Heart right ventricle (tissue), 16 donors: ENCODE results near the gene ABCA7. TPM values are rescaled to one million over a fixed set of nuclear protein-coding genes. Genes with fewer than 3 reads are reported as not detected.

ENCODE experiments used
- ATAC-seq, 8 donors: fragments of 200-7000 bp; cut with Tn5 transposase; one replicate each; pipeline ENCODE4 v1.9.1; 2020; ENCODE audit warnings: mild to moderate bottlenecking in 8 of 8, moderate library complexity in 8 of 8, moderate number of reproducible peaks in 1 of 8
- DNase-seq, 2 donors: peaks; one replicate each; pipeline ENCODE4 v3.0.0-alpha.2; 2020
- H3K27ac ChIP-seq, 10 donors: fragments of 200-600 bp; sonication (generic) in 2 of 10; one replicate each; pipeline versions ENCODE4 v1.5.0 to v1.8.0; 2020 to 2022; ENCODE audit warnings: mild to moderate bottlenecking in 3 of 10
- H3K27me3 ChIP-seq, 7 donors: fragments of 200-600 bp; one replicate each; pipeline ENCODE4 v1.8.0; 2021 to 2022; ENCODE audit warnings: mild to moderate bottlenecking in 2 of 7
- H3K36me3 ChIP-seq, 9 donors: fragments of 200-600 bp; sonication (generic) in 1 of 9; one replicate each; pipeline versions ENCODE4 v1.5.0 to v1.8.0; 2020 to 2022; ENCODE audit warnings: mild to moderate bottlenecking in 2 of 9
- H3K4me1 ChIP-seq, 9 donors: fragments of 200-600 bp; sonication (generic) in 1 of 9; one replicate each; pipeline versions ENCODE4 v1.5.0 to v1.8.0; 2020 to 2022; ENCODE audit warnings: mild to moderate bottlenecking in 4 of 9
- H3K4me3 ChIP-seq, 10 donors: fragments of 200-600 bp; sonication (generic) in 2 of 10; one replicate each; pipeline versions ENCODE4 v1.5.0 to v1.8.0; 2020 to 2022; ENCODE audit warnings: mild to moderate bottlenecking in 7 of 10, moderate library complexity in 2 of 10
- H3K9me3 ChIP-seq, 11 donors: fragments of 200-600 bp in 10 of 11; sonication (generic) in 2 of 11; one replicate each; pipeline versions ENCODE4 v1.5.0 to v1.8.0; 2013 to 2022; ENCODE audit warnings: mild to moderate bottlenecking in 2 of 11, control low read depth in 1 of 11, moderate library complexity in 1 of 11
- WGBS, 2 donors: extraction: QIAGEN DNeasy Blood & Tissue Kit; methylation state at CpG; one replicate each; pipeline ENCODE4 v1.1.7; 2013; ENCODE audit warnings: inconsistent platforms in 1 of 2; 5-methylcytosine and 5-hydroxymethylcytosine counted together
- intact Hi-C, 10 donors: fragments of 100-400 bp; cut with DNase I; formaldehyde crosslinking; loops; one replicate each; pipeline versions ENCODE4 v1.11.1 to v1.14.2; 2022
- polyA plus RNA-seq, 2 donors: library from polyadenylated mRNA; stranded (reverse); fragments of 200-250 nt; gene quantifications; one replicate each; pipeline ENCODE4 v1.2.3, GENCODE V29; 2013
- total RNA-seq, 10 donors: library from RNA; stranded (reverse); fragmentation: NEBNext Ultra II Directional in 3 of 10; extraction: Animal tissue kit (Norgen Biotek cat#: 25700) in 3 of 10; gene quantifications; one replicate each; pipeline versions ENCODE4 v1.2.1 to v1.2.4, GENCODE V29; 2021 to 2023
- TF ChIP-seq, protein P1 (sequence below), 9 donors: fragments of 200-600 bp; sonication (generic) in 2 of 9; IDR thresholded peaks; one replicate each; pipeline versions ENCODE4 v1.5.0 to v1.8.0; 2021 to 2022; ENCODE audit warnings: antibody characterized with exemption in 9 of 9, mild to moderate bottlenecking in 5 of 9, moderate library complexity in 1 of 9
- donor health status: Arrhythmogenic right ventricular cardiomyopathy.
- donor health status: ischemic (EF 13 %, LVEDD 7.1; RV severe dilation, severe dysfunction).
- donor health status: healthy with polysubstance abuse.
- donor health status: DM: no; HTN: yes; CAD: no.
- donor health status: DM: no; HTN: no; CAD: no.
- donor health status: ischemic (EF 25% LVEDD 6.9; RV normal size, moderate dysfunction).
- donor health status: ischemic (EF 25% LVEDD 5.7; RV mildly dilated, moderate dysfunction).
- donor health status: healthy.
- donor health status: DM: yes; HTN: yes; CAD: no.
- donor health status: Ischemic cardiomyopathy.
- donor health status: ischemic (EF 35%, LVEDD 5.7; RV mildly dilated, moderate dysfunction).
- donor health status: nonischemic (EF 11% LVEDD 7.7; RV severe dilation, severe dysfunction).
- donor health status: DM: yes; HTN: yes; CAD: no.
- donor health status: PGD.
- donor health status: ischemic (EF 29% LVEDD 5.4; RV normal size, mild dysfunction).
- donor health status: nonischemic (EF 23%, LVEDD 6.1; RV moderate dilation, normal function).

Gene ABCA7
- total and polyA plus RNA-seq, 12 donors: 2.7 to 23.4 (median 5.6) TPM

DNA sequence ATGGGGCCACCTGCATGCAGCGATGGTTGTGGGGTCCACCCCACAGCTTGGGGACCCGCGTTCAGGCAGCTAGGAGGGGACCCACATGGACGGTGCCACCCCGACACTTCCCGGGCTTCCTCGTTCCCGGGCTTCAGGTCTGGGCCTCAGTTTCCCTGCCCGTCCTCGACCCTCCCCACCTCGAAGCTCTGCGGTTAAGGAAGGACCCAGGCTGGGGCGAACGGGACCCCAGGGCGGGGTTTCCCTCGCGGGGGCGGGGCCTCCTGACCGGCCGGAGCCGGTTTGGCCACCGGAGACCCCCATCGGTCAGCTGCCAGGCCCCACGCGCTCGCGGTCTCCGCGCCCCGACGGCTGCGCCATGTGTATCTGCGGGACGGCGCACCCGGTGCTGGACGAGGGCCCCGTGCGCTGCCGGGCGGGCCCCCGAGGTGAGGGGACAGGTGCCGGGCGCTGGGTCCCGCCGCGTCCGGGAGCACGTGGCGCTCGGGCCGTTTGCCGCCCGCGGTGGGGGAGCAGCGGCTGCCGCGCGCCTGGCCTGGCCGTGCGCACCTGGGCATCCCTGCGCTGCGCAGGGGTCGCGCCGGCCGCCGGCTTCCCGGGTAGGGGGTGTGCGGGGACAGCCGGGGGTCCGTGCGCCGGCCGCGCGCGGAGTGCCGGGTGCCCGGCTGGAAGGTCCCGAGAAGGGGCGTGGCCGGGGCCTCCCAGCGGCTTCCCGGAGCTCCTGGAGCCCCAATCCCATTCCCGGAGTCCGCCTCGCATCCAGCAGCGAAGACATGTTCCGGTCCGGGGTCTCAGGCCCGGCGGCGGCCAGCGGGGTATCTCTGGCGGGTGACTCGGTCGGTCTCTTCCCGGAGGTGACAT, 31.3 kb downstream of the ABCA7 start:
- H3K9me3 ChIP-seq: no peaks in the 10 kb centered on the region
- no peak for DNase-seq
- no peak overlapping the region for H3K27ac ChIP-seq
- H3K4me1 ChIP-seq: peaks cover 8 to 72% (median 25%) of the 10 kb centered on the region in 9 donors
- H3K36me3 ChIP-seq: peaks cover 0 to 48% (median 0%) of the 10 kb centered on the region in 9 donors
- no peak overlapping the region for H3K4me3 ChIP-seq
- intact Hi-C loops: no loop called here
- 8 to 9% methylated on average over 84 to 99 of the region's 99 CpGs for WGBS, 2 donors
- TF ChIP-seq, protein P1, sequence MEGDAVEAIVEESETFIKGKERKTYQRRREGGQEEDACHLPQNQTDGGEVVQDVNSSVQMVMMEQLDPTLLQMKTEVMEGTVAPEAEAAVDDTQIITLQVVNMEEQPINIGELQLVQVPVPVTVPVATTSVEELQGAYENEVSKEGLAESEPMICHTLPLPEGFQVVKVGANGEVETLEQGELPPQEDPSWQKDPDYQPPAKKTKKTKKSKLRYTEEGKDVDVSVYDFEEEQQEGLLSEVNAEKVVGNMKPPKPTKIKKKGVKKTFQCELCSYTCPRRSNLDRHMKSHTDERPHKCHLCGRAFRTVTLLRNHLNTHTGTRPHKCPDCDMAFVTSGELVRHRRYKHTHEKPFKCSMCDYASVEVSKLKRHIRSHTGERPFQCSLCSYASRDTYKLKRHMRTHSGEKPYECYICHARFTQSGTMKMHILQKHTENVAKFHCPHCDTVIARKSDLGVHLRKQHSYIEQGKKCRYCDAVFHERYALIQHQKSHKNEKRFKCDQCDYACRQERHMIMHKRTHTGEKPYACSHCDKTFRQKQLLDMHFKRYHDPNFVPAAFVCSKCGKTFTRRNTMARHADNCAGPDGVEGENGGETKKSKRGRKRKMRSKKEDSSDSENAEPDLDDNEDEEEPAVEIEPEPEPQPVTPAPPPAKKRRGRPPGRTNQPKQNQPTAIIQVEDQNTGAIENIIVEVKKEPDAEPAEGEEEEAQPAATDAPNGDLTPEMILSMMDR (IDR thresholded peaks at IDR 0.05): no peak
- peaks cover 34 to 70% (median 59%) of the 10 kb centered on the region in 7 donors for H3K27me3 ChIP-seq
- no peak for ATAC-seq

DNA sequence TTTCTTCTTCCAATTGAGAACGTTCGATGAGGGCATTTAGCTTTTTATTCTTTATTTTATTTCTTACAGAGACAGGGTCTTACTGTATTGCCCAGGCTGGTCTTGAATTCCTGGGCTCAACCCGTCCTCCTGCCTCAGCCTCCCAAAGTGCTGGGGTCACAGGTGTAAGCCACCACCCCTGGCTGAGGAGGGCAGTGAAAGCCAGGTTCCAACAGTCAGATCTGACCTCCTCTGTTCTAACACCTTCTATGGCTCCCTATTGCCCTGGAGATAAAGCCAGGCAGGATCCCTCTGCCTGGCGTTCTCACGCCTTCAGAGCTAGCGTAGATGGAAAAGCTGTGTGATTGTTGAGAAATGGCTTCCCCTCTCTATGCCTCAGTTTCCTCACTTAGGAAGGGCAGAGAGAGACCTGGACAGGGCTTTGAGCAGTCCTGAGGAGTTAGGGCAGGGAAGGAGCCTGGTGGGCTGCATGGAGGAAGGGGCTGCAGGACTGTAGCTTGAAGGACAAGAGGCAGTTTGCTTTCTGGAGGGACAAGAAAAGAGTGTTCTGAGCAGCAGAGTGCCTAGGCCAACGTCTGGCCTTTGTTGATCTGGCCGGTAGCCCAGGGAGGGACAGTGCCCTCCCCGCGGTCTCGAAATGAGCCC, 32.6 kb downstream of the ABCA7 start:
- H3K36me3 ChIP-seq: peaks cover 0 to 48% (median 0%) of the 10 kb centered on the region in 9 donors
- ATAC-seq (no peak), DNase-seq (no peak)
- H3K4me3 ChIP-seq: no peak overlapping the region
- peaks cover 26 to 56% (median 45%) of the 10 kb centered on the region in 7 donors for H3K27me3 ChIP-seq
- peaks cover under 1 to 78% (median 15%) of the 10 kb centered on the region in 9 donors for H3K4me1 ChIP-seq
- intact Hi-C loops: no loop called here
- TF ChIP-seq, protein P1 (IDR thresholded peaks at IDR 0.05): no peak
- H3K27ac ChIP-seq: no peak overlapping the region
- 85 to 87% methylated on average over 11 of the region's 11 CpGs for WGBS, 2 donors
- H3K9me3 ChIP-seq: no peaks in the 10 kb centered on the region

DNA sequence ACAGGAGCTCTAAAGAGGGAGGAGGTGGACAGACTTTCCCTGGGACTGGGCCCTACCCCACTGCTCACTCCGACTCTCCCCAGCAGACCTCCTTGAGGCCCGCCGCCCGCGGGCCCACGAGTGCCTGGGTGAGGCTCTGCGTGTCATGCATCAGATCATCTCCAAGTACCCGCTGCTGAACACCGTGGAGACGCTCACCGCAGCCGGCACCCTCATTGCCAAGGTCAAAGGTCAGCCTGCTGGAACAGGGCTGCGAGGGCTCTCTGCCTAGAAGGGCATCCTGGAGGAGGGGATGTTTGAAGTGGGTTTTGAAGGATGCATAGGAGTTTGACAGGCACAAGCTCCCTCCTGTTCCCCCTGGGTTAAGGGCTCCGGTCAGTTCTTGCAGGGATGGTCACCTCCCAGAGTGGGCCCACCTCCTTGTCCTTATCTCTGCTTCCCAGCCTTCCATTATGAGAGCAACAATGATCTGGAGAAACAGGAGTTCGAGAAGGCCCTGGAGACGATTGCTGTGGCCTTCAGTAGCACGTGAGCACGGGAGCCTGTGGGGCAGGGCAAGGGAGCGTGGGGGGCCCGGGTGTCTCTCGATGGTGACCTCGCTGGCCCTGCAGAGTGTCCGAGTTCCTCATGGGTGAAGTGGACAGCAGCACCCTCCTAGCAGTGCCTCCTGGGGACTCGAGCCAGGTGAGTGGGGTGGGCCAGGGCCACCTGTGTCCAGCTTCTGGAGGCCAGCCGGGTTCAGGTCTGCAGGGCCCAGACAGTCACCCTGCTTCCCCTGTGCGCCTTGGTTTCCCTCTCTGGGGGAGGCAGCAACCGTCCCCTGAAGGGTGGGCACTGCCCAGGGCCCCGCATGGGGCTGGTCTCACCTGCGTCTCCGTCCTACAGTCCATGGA, 33.4 kb downstream of the ABCA7 start:
- 92 to 94% methylated on average over 29 to 30 of the region's 30 CpGs for WGBS, 2 donors
- intact Hi-C loops: no loop called here
- no peaks in the 10 kb centered on the region for H3K9me3 ChIP-seq
- H3K36me3 ChIP-seq: peaks cover 0 to 49% (median 0%) of the 10 kb centered on the region in 9 donors
- TF ChIP-seq, protein P1 (IDR thresholded peaks at IDR 0.05): no peak
- H3K4me3 ChIP-seq: no peak overlapping the region
- ATAC-seq (peak in 1 of 8 donors; percentile 9), DNase-seq (no peak)
- peaks cover 0 to 82% (median 13%) of the 10 kb centered on the region in 9 donors for H3K4me1 ChIP-seq
- H3K27ac ChIP-seq: no peak overlapping the region
- H3K27me3 ChIP-seq: peaks cover 18 to 48% (median 37%) of the 10 kb centered on the region in 7 donors
